NCI-H2029 treated with DMSO at 0.1 percent for 48 hours (cell line): ENCODE results near the gene PTPRU.
"Not testable (repeated sequence)": the region's sequence is repeated elsewhere in the genome, so short reads cannot be mapped to it uniquely, and the experiment has no call there.

Source experiments
- DNase-seq: peaks from one replicate; lab custom pipeline; 2025; lab: John Stamatoyannopoulos, UW

Gene PTPRU

GRCh38 chr1:29290414-29290985, 54.2 kb downstream of the PTPRU start:
- no peak for DNase-seq

- no peak for DNase-seq
Observed at GRCh38 chr1:29291756-29292155, 55.4 kb downstream of the PTPRU start.

- no peak for DNase-seq
Observed at GRCh38 chr1:29292344-29292743, 56.0 kb downstream of the PTPRU start.

- no peak for DNase-seq
Observed at GRCh38 chr1:29297450-29297849, 61.1 kb downstream of the PTPRU start.

GRCh38 chr1:29298246-29298645, 61.9 kb downstream of the PTPRU start:
- DNase-seq, result peak; percentile 35

GRCh38 chr1:29299446-29299845, 63.1 kb downstream of the PTPRU start:
- DNase-seq, result no peak

GRCh38 chr1:29301732-29302131, 65.4 kb downstream of the PTPRU start:
- DNase-seq, result not testable (repeated sequence)

GRCh38 chr1:29303201-29304024, 67.1 kb downstream of the PTPRU start:
- DNase-seq, result no peak

GRCh38 chr1:29304025-29304684, 67.8 kb downstream of the PTPRU start:
- DNase-seq, result no peak

- DNase-seq, result no peak
Observed at GRCh38 chr1:29305943-29306342, 69.6 kb downstream of the PTPRU start.

GRCh38 chr1:29306471-29307140, 70.3 kb downstream of the PTPRU start:
- DNase-seq, result no peak

GRCh38 chr1:29309075-29309474, 72.8 kb downstream of the PTPRU start:
- peak; percentile 14 for DNase-seq

- DNase-seq, result no peak
Observed at GRCh38 chr1:29309621-29310020, 73.3 kb downstream of the PTPRU start.

GRCh38 chr1:29310616-29311180, 74.4 kb downstream of the PTPRU start:
- peak; percentile 3 for DNase-seq

GRCh38 chr1:29311352-29312030, 75.2 kb downstream of the PTPRU start:
- no peak for DNase-seq

GRCh38 chr1:29312469-29313461, 76.4 kb downstream of the PTPRU start:
- DNase-seq, result no peak

GRCh38 chr1:29314685-29315084, 78.4 kb downstream of the PTPRU start:
- not testable (repeated sequence) for DNase-seq

GRCh38 chr1:29315262-29315661, 78.9 kb downstream of the PTPRU start:
- DNase-seq, result no peak

GRCh38 chr1:29315876-29316275, 79.6 kb downstream of the PTPRU start:
- no peak for DNase-seq
